Retinal pigment epithelial cell (primary cell): ENCODE data around the gene PHLDA1.
A peak's percentile ranks its signal among the peaks of the same experiment; 100 is the strongest.
"Not testable (repeated sequence)": the region's sequence is repeated elsewhere in the genome, so short reads cannot be mapped to it uniquely, and the experiment has no call there.

Source experiments
- DNase-seq: peaks from one replicate; pipeline ENCODE4 v3.0.0-alpha.2; 2010; ENCODE audit warnings: low read depth
- H3K4me3 ChIP-seq: 2 replicates; pipeline ENCODE4 v1.5.1; 2011; ENCODE audit warnings: mild to moderate bottlenecking, low read length, control low read depth, moderate library complexity
- TF ChIP-seq, protein P1 (sequence below): conservative IDR thresholded peaks from 2 replicates; pipeline ENCODE4 v1.5.1; 2011; ENCODE audit warnings: low read depth, low read length, control low read depth, inconsistent platforms

PHLDA1 gene

GRCh38 chr12:75996861-75997447 is 34.6 kb downstream of the PHLDA1 start:
- H3K4me3 ChIP-seq = no peak overlapping the region
- TF ChIP-seq, protein P1, sequence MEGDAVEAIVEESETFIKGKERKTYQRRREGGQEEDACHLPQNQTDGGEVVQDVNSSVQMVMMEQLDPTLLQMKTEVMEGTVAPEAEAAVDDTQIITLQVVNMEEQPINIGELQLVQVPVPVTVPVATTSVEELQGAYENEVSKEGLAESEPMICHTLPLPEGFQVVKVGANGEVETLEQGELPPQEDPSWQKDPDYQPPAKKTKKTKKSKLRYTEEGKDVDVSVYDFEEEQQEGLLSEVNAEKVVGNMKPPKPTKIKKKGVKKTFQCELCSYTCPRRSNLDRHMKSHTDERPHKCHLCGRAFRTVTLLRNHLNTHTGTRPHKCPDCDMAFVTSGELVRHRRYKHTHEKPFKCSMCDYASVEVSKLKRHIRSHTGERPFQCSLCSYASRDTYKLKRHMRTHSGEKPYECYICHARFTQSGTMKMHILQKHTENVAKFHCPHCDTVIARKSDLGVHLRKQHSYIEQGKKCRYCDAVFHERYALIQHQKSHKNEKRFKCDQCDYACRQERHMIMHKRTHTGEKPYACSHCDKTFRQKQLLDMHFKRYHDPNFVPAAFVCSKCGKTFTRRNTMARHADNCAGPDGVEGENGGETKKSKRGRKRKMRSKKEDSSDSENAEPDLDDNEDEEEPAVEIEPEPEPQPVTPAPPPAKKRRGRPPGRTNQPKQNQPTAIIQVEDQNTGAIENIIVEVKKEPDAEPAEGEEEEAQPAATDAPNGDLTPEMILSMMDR = no peak
- no peak for DNase-seq

GRCh38 chr12:75995691-75996090 is 35.9 kb downstream of the PHLDA1 start:
- no peak overlapping the region for H3K4me3 ChIP-seq
- TF ChIP-seq, protein P1 = no peak
- DNase-seq = peak; percentile 32

DNA sequence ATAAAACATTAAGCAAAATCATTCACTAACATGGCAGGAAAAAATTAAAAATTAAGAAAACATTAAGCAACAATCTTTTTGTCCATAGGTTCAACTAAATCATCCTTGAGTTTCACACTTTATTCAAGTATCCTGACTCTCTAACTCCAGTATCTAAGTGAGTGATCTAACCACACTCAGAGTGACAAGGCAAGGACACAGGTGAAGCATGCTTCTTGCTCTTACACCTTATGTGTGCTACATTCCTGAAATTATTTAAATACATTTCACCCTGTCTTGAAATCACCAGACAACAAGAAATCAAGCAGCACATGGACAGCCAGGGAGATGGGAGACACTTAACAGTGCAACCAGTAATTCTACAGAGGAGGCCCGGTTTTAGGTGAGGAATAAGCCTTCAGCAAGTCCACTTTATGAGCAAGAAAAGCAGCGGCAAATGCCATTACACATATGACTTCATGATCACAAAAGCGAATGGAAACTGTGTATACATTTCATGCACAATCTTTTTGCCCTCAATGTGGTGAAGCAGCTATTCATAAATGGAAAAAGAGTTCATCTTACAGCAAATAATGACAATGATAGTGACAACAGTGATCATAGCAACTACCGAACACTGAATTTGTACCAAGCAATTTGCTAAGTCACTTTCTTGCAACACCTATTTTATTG is 37.4 kb downstream of the PHLDA1 start:
- no peak for DNase-seq
- no peak overlapping the region for H3K4me3 ChIP-seq
- TF ChIP-seq, protein P1 = no peak

DNA sequence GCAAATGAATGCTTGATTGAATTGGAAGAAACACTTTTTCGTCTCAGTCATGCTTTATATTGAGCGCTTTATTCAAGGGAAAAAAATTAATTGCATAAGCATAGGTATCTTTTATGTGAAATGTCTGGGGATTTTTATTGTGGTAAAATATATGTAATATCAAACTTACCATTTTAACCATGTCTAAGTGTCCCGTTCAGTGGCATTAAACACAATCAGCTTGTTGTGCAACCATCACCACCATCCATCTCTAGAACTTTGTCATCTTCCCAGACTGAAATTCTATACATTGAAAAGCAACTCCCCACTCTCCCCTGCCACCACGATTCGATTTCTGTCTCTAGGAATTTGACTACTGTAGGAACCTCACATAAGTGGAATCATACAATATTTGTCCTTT is 39.8 kb downstream of the PHLDA1 start:
- TF ChIP-seq, protein P1 = no peak
- H3K4me3 ChIP-seq = no peak overlapping the region
- DNase-seq = no peak

DNA sequence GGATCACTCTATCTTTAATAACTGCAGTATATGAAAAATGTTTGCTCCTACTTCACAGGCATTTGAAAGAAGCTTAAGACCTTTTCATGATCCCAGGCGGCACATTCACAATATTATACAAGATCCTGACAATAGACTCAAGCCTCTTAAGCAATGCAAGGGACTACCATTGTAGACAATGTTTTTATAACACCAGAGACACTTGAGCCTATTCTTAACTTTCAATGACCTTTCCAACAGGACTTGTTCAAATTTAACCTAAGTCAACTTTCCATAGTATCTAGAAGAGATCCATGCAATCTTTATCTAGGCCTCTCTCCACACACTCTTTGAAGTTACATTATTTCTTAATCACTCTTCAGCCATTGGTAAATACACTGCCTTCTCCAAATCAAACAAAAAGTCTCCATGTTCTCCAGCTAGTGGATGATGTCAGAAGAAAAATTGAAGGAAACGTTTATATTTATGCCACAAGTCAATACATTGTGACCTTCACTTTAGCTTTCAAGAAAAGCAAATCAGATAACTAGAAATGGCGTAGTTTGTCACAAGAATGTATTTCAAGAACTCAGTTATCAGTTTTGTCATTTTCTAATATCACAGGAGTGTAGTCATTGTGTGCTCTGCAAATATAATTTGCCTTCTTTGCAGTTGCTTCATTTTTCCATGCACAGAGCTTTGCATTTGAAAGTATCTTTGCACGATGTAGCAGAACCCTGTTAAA is 41.2 kb downstream of the PHLDA1 start:
- DNase-seq = no peak
- no peak overlapping the region for H3K4me3 ChIP-seq
- TF ChIP-seq, protein P1 = no peak

DNA sequence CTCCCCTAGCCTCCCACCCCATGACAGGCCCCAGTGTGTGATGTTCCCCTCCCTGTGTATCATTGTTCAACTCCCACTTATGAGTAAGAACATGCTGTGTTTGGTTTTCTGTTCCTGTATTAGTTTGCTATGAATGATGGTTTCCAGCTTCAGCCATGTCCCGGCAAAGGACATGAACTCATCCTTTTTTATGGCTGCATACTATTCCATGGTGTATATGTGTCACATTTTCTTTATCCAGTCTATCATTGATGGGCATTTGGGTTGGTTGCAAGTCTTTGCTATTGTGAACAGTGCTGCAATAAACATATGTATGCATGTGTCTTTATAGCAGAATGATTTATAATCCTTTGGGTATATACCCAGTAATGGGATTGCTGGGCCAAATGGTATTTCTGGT is 43.9 kb downstream of the PHLDA1 start:
- H3K4me3 ChIP-seq, DNase-seq: not testable (repeated sequence)

DNA sequence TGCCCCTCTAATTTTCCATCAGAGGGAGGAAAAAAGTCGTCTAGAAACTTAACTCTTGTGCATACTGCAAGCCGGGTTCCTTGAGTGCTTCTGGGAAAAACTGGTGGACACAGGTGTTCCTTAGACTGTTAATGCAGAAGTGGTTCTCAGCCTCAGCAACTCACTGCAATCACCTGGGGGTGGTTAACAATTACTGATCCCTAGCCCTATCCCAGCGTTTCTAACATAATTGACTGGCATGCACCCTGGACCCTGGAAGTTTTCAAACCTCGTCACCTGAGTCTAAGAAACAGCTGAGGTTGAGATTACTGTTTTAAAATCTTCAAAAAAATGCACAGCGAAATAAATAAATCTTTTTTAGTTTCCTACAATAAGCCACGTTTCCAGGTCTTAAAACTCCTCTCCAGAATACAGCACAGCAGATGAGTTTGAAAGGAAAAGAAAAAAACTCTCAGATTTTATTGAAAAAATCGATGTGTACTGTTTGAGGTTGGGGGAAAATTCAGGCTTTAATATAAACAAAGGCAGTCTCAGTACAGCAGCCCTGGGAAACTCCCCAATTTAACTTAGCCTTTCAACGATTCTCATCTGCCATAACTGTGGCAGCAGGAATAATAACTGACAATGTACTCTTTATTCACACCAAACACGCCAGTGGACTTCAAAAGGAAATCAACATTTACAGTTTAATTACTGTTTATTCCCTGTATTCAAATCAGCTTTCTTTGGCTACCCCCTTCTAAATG is 45.4 kb downstream of the PHLDA1 start:
- H3K4me3 ChIP-seq = no peak overlapping the region
- DNase-seq = no peak
- TF ChIP-seq, protein P1 = no peak
